Activated naive CD8-positive, alpha-beta T cell treated with anti-CD3 and anti-CD28 coated beads, Interleukin-2, amount 50 U/mL, for 16 hours (primary cell): ENCODE results near the gene SBNO2.

ENCODE experiments used
- DNase-seq: peaks from one replicate; pipeline ENCODE4 v3.0.0-alpha.2; 2020; ENCODE audit warnings: low read depth, low spot score

SBNO2 gene

DNA sequence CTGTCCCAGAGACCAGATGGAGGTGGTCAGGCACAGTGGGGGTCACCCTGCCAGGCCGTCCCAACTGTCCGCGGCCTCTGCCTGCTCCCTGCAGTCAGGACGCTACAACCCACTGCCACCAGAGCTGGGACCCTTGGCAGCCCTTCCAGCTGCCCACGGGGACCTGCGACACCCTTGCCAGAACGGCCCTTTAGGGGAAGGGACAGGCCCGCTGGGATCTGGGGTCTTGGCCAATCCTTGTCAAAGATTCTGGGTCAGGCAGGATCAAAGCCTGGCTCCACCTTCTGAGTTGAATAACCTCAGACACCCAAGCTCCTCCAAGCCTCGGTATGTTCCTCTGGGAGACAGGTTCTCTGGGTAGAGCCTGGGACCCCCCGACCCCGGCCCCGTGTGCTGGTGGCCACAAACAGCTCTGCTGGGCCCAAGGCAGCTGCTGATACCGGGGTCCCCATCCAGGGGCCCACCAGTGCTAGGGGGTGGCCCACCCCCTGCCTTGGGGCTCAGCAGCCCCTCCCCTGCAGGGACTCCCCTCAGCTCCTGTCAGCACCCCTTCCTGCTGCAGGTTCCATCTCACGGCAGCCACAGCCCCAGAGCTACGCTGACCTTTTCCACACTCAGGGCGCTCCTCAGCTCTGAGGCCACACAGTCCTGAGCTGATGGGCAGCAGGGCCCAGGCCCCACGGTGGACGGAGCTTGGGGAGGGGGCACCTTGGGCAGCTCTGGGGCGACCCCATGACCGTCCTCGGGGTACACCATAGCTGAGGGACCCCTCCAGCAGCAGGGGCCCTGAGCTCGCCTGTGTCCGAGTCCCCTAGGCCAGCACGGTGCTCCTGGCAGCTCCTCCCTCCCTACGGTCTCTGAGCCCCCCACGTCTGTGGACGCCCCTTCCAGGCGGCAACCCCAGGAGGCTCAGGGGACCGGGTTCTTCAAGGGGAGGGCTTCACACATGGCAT, 18.4 kb downstream of the SBNO2 start:
- no peak for DNase-seq

GRCh38 chr19:1154731-1155351, 19.2 kb downstream of the SBNO2 start:
- no peak for DNase-seq

GRCh38 chr19:1153891-1154730, 20.0 kb downstream of the SBNO2 start:
- DNase-seq: no peak

GRCh38 chr19:1151917-1152587, 22.0 kb downstream of the SBNO2 start:
- DNase-seq: no peak

DNA sequence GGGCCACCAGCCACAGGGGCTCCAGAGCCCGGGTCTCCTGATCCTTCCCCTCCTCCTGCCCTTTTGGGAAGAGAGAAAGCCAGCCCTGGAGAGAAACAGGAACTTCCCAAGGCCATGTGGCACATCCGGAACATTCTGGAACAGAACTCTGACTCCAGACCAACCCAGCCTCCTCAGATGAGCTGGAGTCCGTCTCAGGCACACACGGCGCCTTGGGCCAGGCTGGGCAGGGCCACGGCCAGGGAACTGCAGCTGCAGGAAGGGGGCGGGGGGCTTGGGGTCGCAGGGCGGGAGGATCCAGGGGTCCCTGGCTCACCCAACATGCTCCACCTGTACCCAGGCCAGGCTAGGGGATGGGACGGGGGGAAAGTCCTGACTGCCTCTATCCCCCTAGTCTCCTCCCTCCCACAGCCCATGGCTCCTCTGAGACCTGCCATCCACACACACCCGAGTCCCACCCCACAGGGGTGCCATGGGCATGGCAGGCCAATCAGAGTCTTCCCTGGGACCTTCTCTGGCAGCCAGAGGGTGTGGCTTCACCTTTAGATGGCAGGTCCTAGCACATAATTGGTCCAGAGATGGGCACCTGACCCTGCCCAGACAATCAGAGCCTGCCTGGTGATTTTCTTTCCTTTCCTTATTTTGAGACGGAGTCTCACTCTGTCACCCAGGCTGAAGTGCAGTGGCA, 22.9 kb downstream of the SBNO2 start:
- DNase-seq: no peak

GRCh38 chr19:1150333-1151036, 23.6 kb downstream of the SBNO2 start:
- no peak for DNase-seq

DNA sequence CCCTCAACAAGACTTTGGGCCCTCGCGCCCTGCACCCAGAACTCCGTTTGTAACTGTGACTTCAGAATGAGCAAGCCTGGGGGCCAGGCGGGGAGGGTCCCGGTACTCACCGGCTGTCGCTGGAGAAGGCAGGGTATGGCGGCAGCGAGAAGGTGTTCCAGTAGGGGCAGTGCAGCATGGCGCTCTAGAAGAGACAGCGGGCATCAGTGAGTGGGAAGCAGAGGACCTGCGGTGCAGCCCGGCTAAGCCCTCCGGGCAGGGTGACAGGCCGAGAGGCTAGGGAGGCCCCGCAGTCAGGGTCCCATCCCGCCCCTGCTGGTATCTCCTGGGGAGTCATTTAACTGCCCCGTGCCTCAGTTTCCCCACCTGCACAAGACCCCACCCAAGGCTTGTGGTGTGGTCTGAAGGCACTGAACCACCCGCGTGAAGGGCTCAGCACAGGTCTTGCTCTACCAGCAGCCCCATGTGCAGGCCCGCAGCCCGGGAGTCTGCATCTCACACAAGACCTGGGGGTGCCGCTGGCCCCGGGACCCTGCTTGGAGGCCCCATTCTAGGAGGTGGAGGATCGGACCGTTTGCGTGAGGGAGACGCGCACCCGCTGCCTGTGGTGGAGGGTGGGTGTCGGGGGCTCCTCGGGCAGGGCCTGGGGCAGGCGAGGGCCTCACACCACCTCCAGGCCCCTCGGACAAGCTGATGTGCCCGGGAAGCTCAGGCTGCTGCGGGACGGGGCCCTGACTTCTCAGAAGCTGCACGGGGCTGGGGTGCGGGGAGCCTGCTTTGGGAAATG, 24.6 kb downstream of the SBNO2 start:
- no peak for DNase-seq

- DNase-seq: no peak
Observed at GRCh38 chr19:1147934-1148549, 26.0 kb downstream of the SBNO2 start.

DNA sequence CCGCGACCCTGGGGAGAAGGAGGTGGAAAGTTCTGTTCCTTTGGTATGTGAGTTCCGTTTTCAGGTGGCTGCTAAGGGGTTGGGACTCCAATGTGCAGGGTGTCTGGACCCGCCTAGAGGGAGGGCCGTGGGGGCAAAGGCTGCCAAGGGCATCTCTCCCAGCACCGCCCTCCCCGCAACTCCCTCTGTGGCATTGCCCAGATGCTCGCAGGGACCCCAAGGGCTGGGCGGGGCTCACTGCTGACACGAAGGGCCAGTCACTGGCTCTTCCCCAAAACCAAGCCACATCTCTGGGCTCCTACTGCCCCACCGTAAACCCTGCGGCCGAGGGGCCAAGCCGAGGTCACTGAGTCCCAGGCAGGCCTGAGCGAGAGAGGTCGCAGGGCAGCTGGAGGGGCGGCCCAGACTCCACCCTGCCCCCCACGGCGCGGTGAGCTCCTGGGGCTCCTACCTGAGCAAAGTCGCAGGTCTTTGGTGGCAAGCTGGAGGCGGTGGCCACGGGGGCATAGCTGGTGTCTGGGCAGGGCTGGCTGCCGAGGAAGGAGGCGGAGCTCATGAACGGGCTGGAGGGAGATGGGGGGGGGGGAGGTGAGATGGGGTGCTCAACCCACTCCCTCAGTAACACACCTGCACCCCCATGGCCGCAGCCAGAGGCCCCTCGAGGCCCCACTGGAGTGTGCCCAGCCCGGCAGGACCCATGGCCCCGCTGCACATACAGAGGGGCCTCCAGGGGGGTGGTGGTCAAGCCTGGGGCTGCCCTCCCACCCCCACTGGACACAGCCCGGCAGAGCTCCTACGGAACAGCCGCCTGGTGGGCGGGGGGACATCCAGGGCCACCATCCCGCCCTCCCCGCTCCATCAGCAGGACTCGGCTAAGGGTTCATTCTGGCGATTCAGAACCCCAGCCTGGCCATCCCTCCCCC, 26.9 kb downstream of the SBNO2 start:
- no peak for DNase-seq

- no peak for DNase-seq
Observed at GRCh38 chr19:1146412-1146699, 27.7 kb downstream of the SBNO2 start.

- no peak for DNase-seq
Observed at GRCh38 chr19:1145635-1146411, 28.2 kb downstream of the SBNO2 start.

DNA sequence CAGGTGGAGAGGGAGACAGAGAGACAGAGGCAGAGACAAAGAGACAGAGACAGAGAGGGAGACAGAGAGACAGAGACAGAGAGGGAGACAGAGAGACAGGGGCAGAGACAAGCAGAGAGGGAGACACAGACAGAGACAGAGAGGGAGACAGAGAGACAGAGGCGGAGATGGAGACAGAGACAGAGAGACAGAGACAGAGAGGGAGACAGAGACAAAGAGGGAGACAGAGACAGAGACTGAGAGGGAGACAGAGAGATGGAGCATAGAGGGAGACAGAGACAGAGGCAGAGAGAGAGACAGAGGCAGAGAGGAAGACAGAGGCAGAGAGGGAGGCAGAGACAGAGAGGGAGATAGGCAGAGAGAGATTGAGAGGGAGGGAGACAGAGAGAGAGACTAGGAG, 29.3 kb downstream of the SBNO2 start:
- DNase-seq: no peak

DNA sequence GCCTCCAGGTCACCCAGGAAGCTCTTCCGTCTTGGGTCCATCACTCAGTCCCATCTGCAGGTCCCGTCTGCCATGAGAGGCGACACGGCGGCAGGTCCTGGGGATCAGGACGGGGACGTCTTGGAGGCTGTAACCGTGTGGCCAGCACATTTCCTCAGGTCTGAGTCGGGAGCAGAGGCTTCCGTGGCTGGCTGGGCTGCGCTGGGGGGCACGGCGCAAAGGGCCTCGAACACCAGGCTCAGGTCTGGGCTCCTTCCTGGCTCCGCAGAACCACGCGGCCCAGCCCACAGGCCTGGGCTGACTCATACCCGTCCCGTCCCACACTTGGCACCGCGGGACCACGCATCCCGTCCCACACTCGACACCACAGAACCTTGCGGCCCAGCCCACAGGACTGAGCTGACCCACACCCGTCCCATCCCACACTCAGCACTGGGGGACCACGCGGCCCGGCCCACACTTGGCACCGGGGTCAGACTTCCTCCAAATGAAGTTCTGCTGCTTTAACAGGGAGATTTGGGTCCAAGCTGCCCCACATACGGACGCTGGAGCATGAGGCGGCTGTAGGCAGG, 30.2 kb downstream of the SBNO2 start:
- DNase-seq: no peak

- no peak for DNase-seq
Observed at GRCh38 chr19:1141944-1142343, 32.1 kb downstream of the SBNO2 start.

DNA sequence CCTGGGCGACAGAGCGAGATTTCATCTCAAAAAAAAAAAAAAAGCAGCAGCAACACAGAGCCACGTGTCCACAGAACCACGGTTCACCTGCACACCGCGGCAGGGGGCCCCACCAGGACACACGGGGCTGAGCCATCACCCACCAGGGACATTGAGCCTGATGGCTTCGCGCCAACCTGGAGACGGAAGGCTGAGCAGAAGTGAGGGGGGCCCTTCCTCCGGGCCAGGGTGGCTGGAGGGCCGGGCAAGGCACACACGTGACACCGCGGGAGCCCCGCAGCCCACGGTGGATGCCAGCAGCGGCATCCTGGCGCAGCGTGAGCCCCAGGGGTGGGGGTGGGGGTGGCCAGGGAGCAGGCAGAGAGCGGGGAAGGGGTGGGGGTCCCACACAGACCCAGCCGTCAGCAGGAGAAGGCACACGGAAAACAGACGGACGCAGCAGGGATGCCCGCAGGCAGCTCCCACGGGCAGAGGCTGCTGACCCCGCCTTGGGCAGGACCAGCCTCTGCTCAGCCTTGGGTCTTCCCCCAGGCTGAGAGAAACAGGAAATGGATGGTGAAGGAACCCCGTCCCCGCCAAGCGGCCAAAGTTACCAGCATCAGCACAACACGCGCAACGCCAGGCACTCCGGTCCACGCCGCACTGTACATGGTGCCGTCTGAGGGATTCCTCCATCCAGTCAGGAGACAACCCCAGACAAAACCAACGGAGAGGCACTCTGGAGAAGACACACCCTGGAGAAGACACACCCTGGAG, 33.6 kb downstream of the SBNO2 start:
- no peak for DNase-seq

DNA sequence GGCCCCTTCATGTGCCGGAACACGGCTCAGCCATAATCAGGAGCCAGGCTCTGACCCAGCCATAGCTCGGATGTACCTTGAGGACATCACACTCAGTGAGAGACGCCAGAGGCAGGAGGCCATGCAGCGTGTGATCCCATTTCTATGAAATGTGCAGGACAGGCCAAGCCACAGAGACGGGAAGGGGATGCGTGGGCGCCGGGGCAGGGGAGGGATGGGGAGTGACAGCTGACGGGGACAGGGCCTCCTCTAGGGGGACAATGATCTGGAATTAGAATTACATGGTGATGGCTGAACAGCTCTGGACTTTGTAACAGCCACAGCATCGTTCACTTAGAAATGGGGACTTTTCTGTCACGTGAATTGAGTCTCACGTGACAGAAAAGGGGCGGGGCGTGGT, 34.9 kb downstream of the SBNO2 start:
- no peak for DNase-seq
